ENCODE results near the gene C10orf88. TPM values are rescaled to one million over a fixed set of nuclear protein-coding genes. Genes with fewer than 3 reads are reported as not detected.

Gene C10orf88
- total RNA-seq, 1 donor from 2014 or later, result 14.8 TPM

Other genes starting within 250 kb of the C10orf88 start
- gene CUZD1, start 108.4 kb downstream of the C10orf88 start, total RNA-seq, result 3.0 and 3.4 TPM in 2 replicates
- 11.8 and 14.2 TPM in 2 replicates for gene FAM24B, start 74.6 kb downstream of the C10orf88 start, total RNA-seq
- not detected in 2 replicates for gene FAM24A, start 43.6 kb downstream of the C10orf88 start, total RNA-seq
- 3.8 and 5.1 TPM in 2 replicates for gene PSTK, start 26.2 kb upstream of the C10orf88 start, total RNA-seq
- gene IKZF5, start 54.6 kb upstream of the C10orf88 start, total RNA-seq, result 14.4 and 19.8 TPM in 2 replicates
- gene ACADSB, start 54.8 kb upstream of the C10orf88 start, total RNA-seq, result 21.1 and 22.7 TPM in 2 replicates
- not detected in 2 replicates for gene HMX3, start 181.7 kb upstream of the C10orf88 start, total RNA-seq
- not detected in 2 replicates for gene HMX2, start 193.9 kb upstream of the C10orf88 start, total RNA-seq
- 186 and 187 TPM in 2 replicates for gene BUB3, start 200.2 kb upstream of the C10orf88 start, total RNA-seq

Data from T-helper 1 cell treated with Interleukin-12 subunit alpha and Interleukin-12 subunit beta and Interleukin-4 antibody, amounts not matched to agents 30 ng/mL and 1 ng/mL, for 36 hours (primary cell).